ENCODE data around the gene CFAP58. TPM values are rescaled to one million over a fixed set of nuclear protein-coding genes. Genes with fewer than 3 reads are reported as not detected.

CFAP58 gene
- total RNA-seq (2022): not detected in 2 replicates
- Bru-seq, nascent RNA: percentile 1 among the genes with signal in this experiment
- BruChase-seq, experiment 1, labeled RNA remaining after a 6-hour chase: percentile 4 among the genes with signal in this experiment
- BruChase-seq, experiment 2, labeled RNA remaining after a 2-hour chase: percentile 3 among the genes with signal in this experiment
- long read RNA-seq: 0 reads

GRCh38 chr10:104353325-104354048 is at the start of gene CFAP58:
Gene CFAP58, plus strand, starts transcription at chr10:104353833. Its CDS starts 65 bp downstream, at chr10:104353898.
- TF ChIP-seq CTCF (IDR thresholded peaks at IDR 0.05; ENCODE audit: unreplicated experiment): peak; percentile 36
- CTCF ChIA-PET: interaction anchor here (0.5 to 1.4 kb wide), 5 partner anchors 48 to 738 kb away, joined by 3 to 13 read pairs (median 3); no protein-coding TSS in a partner anchor
- peak; percentile 91 for DNase-seq
- Mint-ChIP-seq H3K4me1 (ENCODE audit: low read depth, unreplicated experiment) (peaks cover 7% of the 10 kb centered on the region), H3K36me3 (ENCODE audit: insufficient read depth, unreplicated experiment) (no peaks in the 10 kb centered on the region), H3K27me3 (ENCODE audit: unreplicated experiment) (no peaks in the 10 kb centered on the region), H3K9me3 (ENCODE audit: low read depth, unreplicated experiment) (no peaks in the 10 kb centered on the region), H3K4me3 (ENCODE audit: low read depth, unreplicated experiment) (no peak within 1 kb of the TSS), H3K27ac (ENCODE audit: unreplicated experiment) (no peak within 1 kb of the TSS)
- BruUV-seq (replicated peaks): no TSS peak
- intact Hi-C loops (cut with micrococcal nuclease; ENCODE audit: unreplicated experiment): no loop called here

GRCh38 chr10:104304356-104304745 is 49.3 kb upstream of the CFAP58 start:
- H3K36me3 Mint-ChIP-seq (ENCODE audit: insufficient read depth, unreplicated experiment): peaks cover 8% of the 10 kb centered on the region
- CTCF ChIA-PET: no interaction called here
- BruUV-seq (replicated peaks): no TSS peak
- DNase-seq: no peak
- H3K4me3 Mint-ChIP-seq (ENCODE audit: low read depth, unreplicated experiment): no peak overlapping the region
- no peak overlapping the region for H3K27ac Mint-ChIP-seq (ENCODE audit: unreplicated experiment)
- peaks cover 9% of the 10 kb centered on the region for H3K4me1 Mint-ChIP-seq (ENCODE audit: low read depth, unreplicated experiment)
- intact Hi-C loops (cut with micrococcal nuclease; ENCODE audit: unreplicated experiment): no loop called here
- no peaks in the 10 kb centered on the region for H3K27me3 Mint-ChIP-seq (ENCODE audit: unreplicated experiment)
- no peak for TF ChIP-seq CTCF (IDR thresholded peaks at IDR 0.05; ENCODE audit: unreplicated experiment)
- H3K9me3 Mint-ChIP-seq (ENCODE audit: low read depth, unreplicated experiment): peaks cover 5% of the 10 kb centered on the region

- CTCF ChIA-PET: interaction anchor here (1.6 to 2.6 kb wide), 4 partner anchors 33 to 318 kb away, joined by 5 to 13 read pairs (median 6); partner anchors contain the start of genes CFAP58 and ITPRIP
- DNase-seq: no peak
- Mint-ChIP-seq H3K4me1 (ENCODE audit: low read depth, unreplicated experiment) (peaks cover 9% of the 10 kb centered on the region), H3K9me3 (ENCODE audit: low read depth, unreplicated experiment) (peaks cover 5% of the 10 kb centered on the region), H3K4me3 (ENCODE audit: low read depth, unreplicated experiment) (no peak overlapping the region), H3K27ac (ENCODE audit: unreplicated experiment) (no peak overlapping the region), H3K36me3 (ENCODE audit: insufficient read depth, unreplicated experiment) (peaks cover 8% of the 10 kb centered on the region), H3K27me3 (ENCODE audit: unreplicated experiment) (no peaks in the 10 kb centered on the region)
- no TSS peak for BruUV-seq (replicated peaks)
- intact Hi-C loops (cut with micrococcal nuclease; ENCODE audit: unreplicated experiment): loop anchor here (1.0 kb wide), 1 partner anchor 45 kb away; no protein-coding TSS in a partner anchor
- no peak for TF ChIP-seq CTCF (IDR thresholded peaks at IDR 0.05; ENCODE audit: unreplicated experiment)
Measured at GRCh38 chr10:104304927-104305326, 48.7 kb upstream of the CFAP58 start.

GRCh38 chr10:104306897-104307296 is 46.7 kb upstream of the CFAP58 start:
- BruUV-seq (replicated peaks): no TSS peak
- intact Hi-C loops (cut with micrococcal nuclease; ENCODE audit: unreplicated experiment): no loop called here
- no peak for DNase-seq
- CTCF ChIA-PET: interaction anchor here (2.1 to 2.6 kb wide), 2 partner anchors 31 to 43 kb away, joined by 7 to 13 read pairs; partner anchors contain the start of gene ITPRIP
- Mint-ChIP-seq H3K36me3 (ENCODE audit: insufficient read depth, unreplicated experiment) (peaks cover 8% of the 10 kb centered on the region), H3K27ac (ENCODE audit: unreplicated experiment) (no peak overlapping the region), H3K27me3 (ENCODE audit: unreplicated experiment) (no peaks in the 10 kb centered on the region), H3K4me1 (ENCODE audit: low read depth, unreplicated experiment) (peaks cover 9% of the 10 kb centered on the region), H3K4me3 (ENCODE audit: low read depth, unreplicated experiment) (no peak overlapping the region), H3K9me3 (ENCODE audit: low read depth, unreplicated experiment) (peaks cover 5% of the 10 kb centered on the region)
- no peak for TF ChIP-seq CTCF (IDR thresholded peaks at IDR 0.05; ENCODE audit: unreplicated experiment)

Data from Calu3 (cell line).